BLaER1 treated with 17β-estradiol and CSF1 and Interleukin-3, amounts not matched to agents 10 nM and 100 nM (cell line): ENCODE results near the gene MIR17HG.

Experiments
- H3K27ac ChIP-seq, 11 experiments: shearing (Covaris generic); formaldehyde crosslinking; 2 replicates each; pipeline ENCODE4 v1.8.1; 2022
- H3K27me3 ChIP-seq, 11 experiments: shearing (Covaris generic); formaldehyde crosslinking; 2 replicates each; pipeline ENCODE4 v1.8.1; 2022
- H3K36me3 ChIP-seq, 11 experiments: shearing (Covaris generic); formaldehyde crosslinking; 2 replicates each; pipeline ENCODE4 v1.8.1; 2022
- H3K4me1 ChIP-seq, 10 experiments: shearing (Covaris generic); formaldehyde crosslinking; 2 replicates each; pipeline ENCODE4 v1.8.1; 2022
- H3K4me2 ChIP-seq, 11 experiments: shearing (Covaris generic); formaldehyde crosslinking; 2 replicates each; pipeline ENCODE4 v1.8.1; 2022
- H3K4me3 ChIP-seq, 10 experiments: shearing (Covaris generic); formaldehyde crosslinking; 2 replicates each; pipeline ENCODE4 v1.8.1; 2022
- H3K9ac ChIP-seq, 11 experiments: shearing (Covaris generic); formaldehyde crosslinking; 2 replicates each; pipeline ENCODE4 v1.8.1; 2022
- H3K9me3 ChIP-seq, 11 experiments: shearing (Covaris generic); formaldehyde crosslinking; replicated peaks in 1 of 11; 2 replicates each; pipeline ENCODE4 v1.8.1; 2022
- H4K20me1 ChIP-seq, 11 experiments: shearing (Covaris generic); formaldehyde crosslinking; 2 replicates each; pipeline ENCODE4 v1.8.1; 2022
- Cebpa-rat ChIP-seq, 11 experiments: shearing (Covaris generic); IDR thresholded peaks; 2 replicates each; pipeline ENCODE4 v1.8.1; 2022

MIR17HG gene

GRCh38 chr13:91347202-91347995 lies at the start of gene MIR17HG:
MIR17HG (plus strand) TSS chr13:91347687.
- Histone ChIP-seq H3K27ac (peak within 1 kb of the TSS; percentile 92 to 100 (median 99)), H3K9ac (peak within 1 kb of the TSS; percentile 98 to 100 (median 100)), H3K4me1 (peaks cover 16 to 34% (median 31%) of the 10 kb centered on the region in 10 experiments), H3K36me3 (peaks cover 25 to 34% (median 32%) of the 10 kb centered on the region in 11 experiments; a peak in 21 of 22 replicates), H3K9me3 (no peaks in the 10 kb centered on the region), H3K4me2 (peak within 1 kb of the TSS; percentile 79 to 97 (median 91)), H3K27me3 (no peaks in the 10 kb centered on the region), H3K4me3 (peak within 1 kb of the TSS; percentile 90 to 99 (median 97)), H4K20me1 (peaks cover 24 to 43% (median 33%) of the 10 kb centered on the region in 11 experiments; a peak in 21 of 22 replicates)
- TF ChIP-seq Cebpa-rat (IDR thresholded peaks at IDR 0.05): no peak

GRCh38 chr13:91298060-91298459 lies 49.4 kb upstream of the MIR17HG start:
- H3K4me3 ChIP-seq: no peak overlapping the region
- H3K27ac ChIP-seq: no peak overlapping the region
- H3K36me3 ChIP-seq: no peaks in the 10 kb centered on the region
- H3K9ac ChIP-seq: no peak overlapping the region
- H3K27me3 ChIP-seq: no peaks in the 10 kb centered on the region
- H3K9me3 ChIP-seq: peaks cover 0 to under 1% (median 0%) of the 10 kb centered on the region in 11 experiments; a peak in 1 of 22 replicates
- H4K20me1 ChIP-seq: no peaks in the 10 kb centered on the region
- TF ChIP-seq Cebpa-rat (IDR thresholded peaks at IDR 0.05): no peak
- H3K4me1 ChIP-seq: no peaks in the 10 kb centered on the region
- H3K4me2 ChIP-seq: no peak overlapping the region

GRCh38 chr13:91302111-91302510 lies 45.4 kb upstream of the MIR17HG start:
- no peaks in the 10 kb centered on the region for H3K36me3 ChIP-seq
- H3K9ac ChIP-seq: no peak overlapping the region
- no peaks in the 10 kb centered on the region for H3K27me3 ChIP-seq
- no peaks in the 10 kb centered on the region for H3K4me1 ChIP-seq
- no peak overlapping the region for H3K27ac ChIP-seq
- peaks cover 0 to 15% (median 0%) of the 10 kb centered on the region in 11 experiments; a peak in 6 of 22 replicates for H3K9me3 ChIP-seq
- H3K4me3 ChIP-seq: no peak overlapping the region
- H3K4me2 ChIP-seq: no peak overlapping the region
- no peak for TF ChIP-seq Cebpa-rat (IDR thresholded peaks at IDR 0.05)
- H4K20me1 ChIP-seq: no peaks in the 10 kb centered on the region

GRCh38 chr13:91303031-91303430 lies 44.5 kb upstream of the MIR17HG start:
- Histone ChIP-seq H4K20me1 (no peaks in the 10 kb centered on the region), H3K27me3 (no peaks in the 10 kb centered on the region), H3K9me3 (peaks cover 0 to 15% (median 0%) of the 10 kb centered on the region in 11 experiments; a peak in 6 of 22 replicates), H3K9ac (no peak overlapping the region), H3K27ac (no peak overlapping the region), H3K4me2 (no peak overlapping the region), H3K4me3 (no peak overlapping the region), H3K4me1 (no peaks in the 10 kb centered on the region), H3K36me3 (no peaks in the 10 kb centered on the region)
- TF ChIP-seq Cebpa-rat (IDR thresholded peaks at IDR 0.05): no peak

GRCh38 chr13:91304741-91305140 lies 42.7 kb upstream of the MIR17HG start:
- H3K27me3 ChIP-seq: no peaks in the 10 kb centered on the region
- no peak for TF ChIP-seq Cebpa-rat (IDR thresholded peaks at IDR 0.05)
- no peak overlapping the region for H3K4me2 ChIP-seq
- no peaks in the 10 kb centered on the region for H4K20me1 ChIP-seq
- no peaks in the 10 kb centered on the region for H3K36me3 ChIP-seq
- no peak overlapping the region for H3K27ac ChIP-seq
- H3K4me3 ChIP-seq: no peak overlapping the region
- peaks cover 0 to 15% (median 0%) of the 10 kb centered on the region in 11 experiments; a peak in 6 of 22 replicates for H3K9me3 ChIP-seq
- no peaks in the 10 kb centered on the region for H3K4me1 ChIP-seq
- no peak overlapping the region for H3K9ac ChIP-seq

GRCh38 chr13:91305652-91306051 lies 41.8 kb upstream of the MIR17HG start:
- Histone ChIP-seq H4K20me1 (no peaks in the 10 kb centered on the region), H3K4me2 (no peak overlapping the region), H3K9me3 (peaks cover 0 to 15% (median 0%) of the 10 kb centered on the region in 11 experiments; a peak in 6 of 22 replicates), H3K4me1 (no peaks in the 10 kb centered on the region), H3K27ac (no peak overlapping the region), H3K36me3 (no peaks in the 10 kb centered on the region), H3K9ac (no peak overlapping the region), H3K27me3 (no peaks in the 10 kb centered on the region), H3K4me3 (no peak overlapping the region)
- no peak for TF ChIP-seq Cebpa-rat (IDR thresholded peaks at IDR 0.05)

GRCh38 chr13:91307887-91308286 lies 39.6 kb upstream of the MIR17HG start:
- TF ChIP-seq Cebpa-rat (IDR thresholded peaks at IDR 0.05): no peak
- no peak overlapping the region for H3K4me2 ChIP-seq
- H3K4me3 ChIP-seq: no peak overlapping the region

GRCh38 chr13:91308299-91308698 lies 39.2 kb upstream of the MIR17HG start:
- H3K27ac ChIP-seq: no peak overlapping the region
- peaks cover 0 to 15% (median 0%) of the 10 kb centered on the region in 11 experiments; a peak in 6 of 22 replicates for H3K9me3 ChIP-seq
- H3K4me3 ChIP-seq: no peak overlapping the region
- no peaks in the 10 kb centered on the region for H3K27me3 ChIP-seq
- TF ChIP-seq Cebpa-rat (IDR thresholded peaks at IDR 0.05): no peak
- H4K20me1 ChIP-seq: no peaks in the 10 kb centered on the region
- H3K36me3 ChIP-seq: no peaks in the 10 kb centered on the region
- H3K9ac ChIP-seq: no peak overlapping the region
- no peak overlapping the region for H3K4me2 ChIP-seq
- 0 out of 20 replicates have a peak, but pooled peaks cover 0 to 8% (median 0%) of the 10 kb centered on the region in 10 experiments for H3K4me1 ChIP-seq

More at GRCh38 chr13:91307887-91308286, 39.6 kb upstream of the MIR17HG start:
- peaks cover 0 to 15% (median 0%) of the 10 kb centered on the region in 11 experiments; a peak in 6 of 22 replicates for H3K9me3 ChIP-seq
- no peak overlapping the region for H3K9ac ChIP-seq
- no peak overlapping the region for H3K27ac ChIP-seq
- H3K36me3 ChIP-seq: no peaks in the 10 kb centered on the region
- H3K4me1 ChIP-seq: 0 out of 20 replicates have a peak, but pooled peaks cover 0 to 8% (median 0%) of the 10 kb centered on the region in 10 experiments
- H3K27me3 ChIP-seq: no peaks in the 10 kb centered on the region
- no peaks in the 10 kb centered on the region for H4K20me1 ChIP-seq

- Histone ChIP-seq H3K9me3 (peaks cover 0 to 3% (median 0%) of the 10 kb centered on the region in 11 experiments; a peak in 1 of 22 replicates), H3K4me2 (no peak overlapping the region), H3K9ac (0 out of 22 replicates have a peak overlapping the region, but pooled peaks of 1 of the 11 experiments have one; percentile 7), H3K4me3 (no peak overlapping the region), H3K27me3 (no peaks in the 10 kb centered on the region), H3K4me1 (0 out of 20 replicates have a peak, but pooled peaks cover 0 to 8% (median 0%) of the 10 kb centered on the region in 10 experiments), H3K27ac (no peak overlapping the region), H3K36me3 (no peaks in the 10 kb centered on the region), H4K20me1 (no peaks in the 10 kb centered on the region)
- TF ChIP-seq Cebpa-rat (IDR thresholded peaks at IDR 0.05): no peak
Measured at GRCh38 chr13:91311491-91311890, 36.0 kb upstream of the MIR17HG start.
